ENCODE data around the gene TSN.
A peak's percentile ranks its signal among the peaks of the same experiment; 100 is the strongest.

The TSN gene

GRCh38 chr2:121755237-121756111, at the start of gene TSN:
Gene TSN, plus strand, starts transcription at chr2:121755651. Its CDS starts 129 bp downstream, at chr2:121755780.
- peak within 1 kb of the TSS; percentile 84 for H3K4me3 ChIP-seq (ENCODE audit: severe bottlenecking)
- H3K36me3 ChIP-seq (ENCODE audit: low read depth): peaks cover 36% of the 10 kb centered on the region
- no peaks in the 10 kb centered on the region for H3K9me3 ChIP-seq (ENCODE audit: severe bottlenecking)
- DNase-seq (ENCODE audit: low spot score) (peak; percentile 97), ATAC-seq (ENCODE audit: low read depth) (peak; percentile 99)
- H3K27me3 ChIP-seq (ENCODE audit: insufficient read depth, poor library complexity, severe bottlenecking): no peaks in the 10 kb centered on the region
- H3K4me1 ChIP-seq (ENCODE audit: insufficient read depth, poor library complexity, severe bottlenecking): peaks cover 5% of the 10 kb centered on the region
- no peak for TF ChIP-seq CTCF (IDR thresholded peaks at IDR 0.05; ENCODE audit: poor library complexity, severe bottlenecking)
- H3K27ac ChIP-seq (ENCODE audit: poor library complexity, severe bottlenecking): peak within 1 kb of the TSS; percentile 55

DNA sequence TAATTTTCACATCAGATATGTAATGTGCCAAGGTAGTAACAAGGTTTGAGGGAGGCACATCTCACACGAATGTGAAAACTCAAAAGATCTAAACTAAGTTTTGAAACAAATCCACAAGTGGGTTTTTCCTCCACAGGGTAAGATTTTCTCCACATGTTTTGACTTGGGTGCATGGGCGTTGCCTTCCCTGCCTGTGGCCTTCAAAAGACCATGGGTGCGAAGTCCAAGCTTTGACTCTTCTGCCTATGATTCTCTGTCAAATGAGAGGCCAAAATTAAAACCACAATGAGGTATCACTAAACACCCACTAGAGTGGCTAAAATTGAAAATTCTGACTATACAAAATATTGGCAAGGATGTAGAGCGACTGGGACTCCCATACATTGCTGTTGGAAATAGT, 49.5 kb upstream of the TSN start:
- H3K4me1 ChIP-seq (ENCODE audit: insufficient read depth, poor library complexity, severe bottlenecking): peaks cover 15% of the 10 kb centered on the region
- H3K27me3 ChIP-seq (ENCODE audit: insufficient read depth, poor library complexity, severe bottlenecking): no peaks in the 10 kb centered on the region
- no peaks in the 10 kb centered on the region for H3K36me3 ChIP-seq (ENCODE audit: low read depth)
- no peak overlapping the region for H3K27ac ChIP-seq (ENCODE audit: poor library complexity, severe bottlenecking)
- no peak for TF ChIP-seq CTCF (IDR thresholded peaks at IDR 0.05; ENCODE audit: poor library complexity, severe bottlenecking)
- ATAC-seq (ENCODE audit: low read depth) (no peak), DNase-seq (ENCODE audit: low spot score) (no peak)
- no peaks in the 10 kb centered on the region for H3K9me3 ChIP-seq (ENCODE audit: severe bottlenecking)
- no peak overlapping the region for H3K4me3 ChIP-seq (ENCODE audit: severe bottlenecking)

GRCh38 chr2:121707344-121707919, 48.0 kb upstream of the TSN start:
- H3K9me3 ChIP-seq (ENCODE audit: severe bottlenecking): no peaks in the 10 kb centered on the region
- ATAC-seq (ENCODE audit: low read depth): no peak
- H3K36me3 ChIP-seq (ENCODE audit: low read depth): no peaks in the 10 kb centered on the region
- H3K4me3 ChIP-seq (ENCODE audit: severe bottlenecking): no peak overlapping the region
- no peaks in the 10 kb centered on the region for H3K27me3 ChIP-seq (ENCODE audit: insufficient read depth, poor library complexity, severe bottlenecking)
- DNase-seq (ENCODE audit: low spot score): no peak
- TF ChIP-seq CTCF (IDR thresholded peaks at IDR 0.05; ENCODE audit: poor library complexity, severe bottlenecking): no peak
- H3K4me1 ChIP-seq (ENCODE audit: insufficient read depth, poor library complexity, severe bottlenecking): peaks cover 15% of the 10 kb centered on the region
- H3K27ac ChIP-seq (ENCODE audit: poor library complexity, severe bottlenecking): peak overlapping the region; percentile 13

- Histone ChIP-seq H3K36me3 (ENCODE audit: low read depth) (no peaks in the 10 kb centered on the region), H3K4me3 (ENCODE audit: severe bottlenecking) (no peak overlapping the region), H3K4me1 (ENCODE audit: insufficient read depth, poor library complexity, severe bottlenecking) (peaks cover 15% of the 10 kb centered on the region), H3K9me3 (ENCODE audit: severe bottlenecking) (no peaks in the 10 kb centered on the region), H3K27ac (ENCODE audit: poor library complexity, severe bottlenecking) (peak overlapping the region; percentile 13), H3K27me3 (ENCODE audit: insufficient read depth, poor library complexity, severe bottlenecking) (no peaks in the 10 kb centered on the region)
- TF ChIP-seq CTCF (IDR thresholded peaks at IDR 0.05; ENCODE audit: poor library complexity, severe bottlenecking): no peak
- DNase-seq (ENCODE audit: low spot score): no peak
- ATAC-seq (ENCODE audit: low read depth): peak; percentile 82
Observed at GRCh38 chr2:121707920-121708361, 47.5 kb upstream of the TSN start.
